GM12878 (cell line): ENCODE data around the gene STPG3. TPM values are rescaled to one million over a fixed set of nuclear protein-coding genes. Genes with fewer than 3 reads are reported as not detected.
"Not testable (repeated sequence)": the region's sequence is repeated elsewhere in the genome, so short reads cannot be mapped to it uniquely, and the experiment has no call there.

ENCODE experiments used
- ATAC-seq: fragments of 200-7000 bp; cut with Tn5 transposase; 3 replicates; pipeline ENCODE4 v1.9.1; 2020; ENCODE audit warnings: mild to moderate bottlenecking, moderate library complexity
- BruUV-seq: library from RNA; stranded (reverse); fragments of 400-500 nt; replicated peaks from 2 replicates; lab custom pipeline; 2021; lab: Mats Ljungman, UMichigan
- CTCF ChIA-PET: fragments of 300-600 bp; sonication (Branson Sonifier 250); formaldehyde crosslinking; extraction: SDS; loops from one replicate; lab custom pipeline; 2021; ENCODE audit warnings: inconsistent platforms; lab: Yijun Ruan, JAX
- POLR2A ChIA-PET: fragments of 350-600 bp; formaldehyde crosslinking; extraction: SDS; loops from one replicate; lab custom pipeline; 2021; ENCODE audit warnings: inconsistent platforms; lab: Charles Lee
- RAD21 ChIA-PET: fragments of 300-600 bp; sonication (Branson Sonifier 250); formaldehyde crosslinking; loops from one replicate; lab custom pipeline; 2023; ENCODE audit warnings: antibody characterized with exemption; ENCODE audit not compliant: unreplicated experiment; lab: Charles Lee
- SMC1A ChIA-PET: fragments of 300-600 bp; sonication (Branson Sonifier 250); formaldehyde crosslinking; loops from one replicate; lab custom pipeline; 2023; ENCODE audit not compliant: unreplicated experiment, uncharacterized antibody; lab: Charles Lee
- DNase-seq: peaks from one replicate; pipeline ENCODE4 v3.0.0-alpha.2; 2011; ENCODE audit warnings: low read depth, low spot score
- FAIRE-seq: peaks from 3 replicates; lab custom pipeline; 2011; peaks lifted over from hg19 to GRCh38; lab: Jason Lieb, UNC
- H2AFZ ChIP-seq: 2 replicates; pipeline ENCODE4 v1.6.0; 2011; ENCODE audit warnings: low read depth, low read length, control low read depth; ENCODE audit not compliant: control insufficient read depth
- H3K27ac ChIP-seq: 2 replicates; pipeline ENCODE4 v1.5.1; 2011; ENCODE audit warnings: control low read depth; ENCODE audit not compliant: control insufficient read depth, insufficient read depth
- H3K27me3 ChIP-seq, 2 experiments: replicated peaks in 1 of 2; 2 replicates each; pipeline versions ENCODE4 v1.6.0 to v1.6.1; 2011; ENCODE audit warnings: low read length in 1 of 2; ENCODE audit not compliant: control insufficient read depth in 2 of 2, insufficient read depth in 2 of 2
- H3K36me3 ChIP-seq, 2 experiments: 2 replicates each; pipeline ENCODE4 v1.5.1; 2011; ENCODE audit warnings: low read length in 1 of 2; ENCODE audit not compliant: control insufficient read depth in 2 of 2, insufficient read depth in 2 of 2
- H3K4me1 ChIP-seq: 2 replicates; pipeline ENCODE4 v1.6.1; 2011; ENCODE audit warnings: mild to moderate bottlenecking, low read length, moderate library complexity, mixed read lengths; ENCODE audit not compliant: control insufficient read depth, insufficient read depth
- H3K4me2 ChIP-seq: 2 replicates; pipeline ENCODE4 v1.6.0; 2011; ENCODE audit warnings: control low read depth; ENCODE audit not compliant: control insufficient read depth, insufficient read depth
- H3K4me3 ChIP-seq: fragments of 200-600 bp; sonication (generic); 2 replicates; pipeline ENCODE4 v1.5.1; 2016
- H3K79me2 ChIP-seq: 2 replicates; pipeline ENCODE4 v1.6.0; 2011; ENCODE audit warnings: low read length; ENCODE audit not compliant: control insufficient read depth, insufficient read depth
- H3K9ac ChIP-seq: 2 replicates; pipeline ENCODE4 v1.8.0; 2011; ENCODE audit warnings: low read length, control low read depth, mixed read lengths; ENCODE audit not compliant: control insufficient read depth, insufficient read depth
- H3K9me3 ChIP-seq: replicated peaks from 3 replicates; pipeline ENCODE4 v1.5.1; 2011; ENCODE audit warnings: mild to moderate bottlenecking, low read length; ENCODE audit not compliant: control insufficient read depth, insufficient read depth
- H4K20me1 ChIP-seq: 2 replicates; pipeline ENCODE4 v1.6.0; 2011; ENCODE audit not compliant: control insufficient read depth, insufficient read depth
- CTCF ChIP-seq, 3 experiments: IDR thresholded peaks in 2 of 3; conservative IDR thresholded peaks in 1 of 3; 2 replicates each; pipeline ENCODE4 v1.5.1; 2011; ENCODE audit warnings: low read depth in 3 of 3, low read length in 3 of 3, mild to moderate bottlenecking in 3 of 3, control low read depth in 2 of 3, moderate library complexity in 2 of 3, inconsistent platforms in 1 of 3, mixed read lengths in 1 of 3; ENCODE audit not compliant: control insufficient read depth in 2 of 3, insufficient read depth in 1 of 3; ENCODE audit errors: extremely low read depth in 1 of 3
- IKZF1 ChIP-seq: fragments of 450-650 bp; conservative IDR thresholded peaks from 2 replicates; pipeline ENCODE4 v1.6.1; 2017; ENCODE audit warnings: antibody characterized with exemption, mild to moderate bottlenecking
- ZBTB33 ChIP-seq: fragments of 450-650 bp; IDR thresholded peaks from 2 replicates; pipeline ENCODE4 v1.6.1; 2017; ENCODE audit warnings: mild to moderate bottlenecking
- WGBS: methylation state at CpG from one replicate; pipeline ENCODE4 v1.1.6; 2016; ENCODE audit warnings: low lambda C conversion rate; ENCODE audit not compliant: insufficient replicate concordance, insufficient coverage; ENCODE audit errors: missing lambda C conversion rate; 5-methylcytosine and 5-hydroxymethylcytosine counted together
- in situ Hi-C: fragments of 300-500 bp; cut with MboI; formaldehyde crosslinking; loops from 9 replicates; pipeline ENCODE4 v1.14.3; 2018; ENCODE audit warnings: mixed read lengths
- intact Hi-C: fragments of 100-400 bp; cut with micrococcal nuclease; formaldehyde crosslinking; loops from one replicate; pipeline ENCODE4 v1.14.2; 2022; ENCODE audit not compliant: unreplicated experiment
- polyA plus RNA-seq, 11 experiments: library from polyadenylated mRNA; depleted of rRNA in 4 of 11; unstranded in 6 of 11; stranded (reverse) in 5 of 11; fragments of >200 nt; fragmentation: Nextera tagmentation in 4 of 11; fragmentation: Illumina TruSeq in 1 of 11; extraction: Ambion mirVana in 4 of 11; extraction: Trizol in 1 of 11; gene quantifications; 1 replicate in 1 of 11; 2 replicates in 10 of 11; pipeline versions ENCODE4 v1.2.1 to v1.2.3, GENCODE V29; 2011 to 2016; ENCODE audit warnings: inconsistent platforms in 2 of 11, missing spikeins in 2 of 11, low read depth in 1 of 11
- total RNA-seq, 4 experiments: library from RNA; depleted of rRNA in 3 of 4; stranded (reverse); fragments of >200 nt in 3 of 4; fragmentation: Illumina TruSeq in 1 of 4; extraction: Trizol in 1 of 4; gene quantifications; 2 replicates each; pipeline versions ENCODE4 v1.2.1 to v1.2.3, GENCODE V29; 2013 to 2021

STPG3 gene
- total and polyA plus RNA-seq, 10 of the 15 experiments (the other 5 are each of a cell fraction or from before 2014, with no cell fraction given): not detected

- DNase-seq, BruUV-seq, H3K27ac ChIP-seq, H3K4me1 ChIP-seq, H3K4me3 ChIP-seq, in situ Hi-C loops, H3K9me3 ChIP-seq, intact Hi-C loops, ATAC-seq, H2AFZ ChIP-seq, H4K20me1 ChIP-seq, H3K9ac ChIP-seq, H3K4me2 ChIP-seq, H3K79me2 ChIP-seq, H3K27me3 ChIP-seq, FAIRE-seq: not testable (repeated sequence)
- ChIA-PET CTCF (interaction anchor here (0.6 to 2.2 kb wide), 6 partner anchors 11 to 67 kb away, joined by 3 to 24 read pairs (median 4); partner anchors contain the start of genes TOR4A and TUBB4B), SMC1A (interaction anchor here (1.2 to 1.4 kb wide), 2 partner anchors 26 to 73 kb away, joined by 3 to 5 read pairs; no protein-coding TSS in a partner anchor), RAD21 (interaction anchor here (0.8 to 1.7 kb wide), 4 partner anchors 15 to 146 kb away, joined by 4 to 6 read pairs (median 4); partner anchors contain the start of gene TOR4A), POLR2A (interaction anchor here (0.6 to 1.1 kb wide), 2 partner anchors 14 to 22 kb away, joined by 3 to 4 read pairs; partner anchors contain the start of gene TUBB4B)
- H3K36me3 ChIP-seq: peaks cover 8 to 11% of the 10 kb centered on the region in 2 experiments
- 73% methylated on average over 15 of the region's 15 CpGs for WGBS
- TF ChIP-seq ZBTB33: peak; percentile 93
- TF ChIP-seq CTCF (IDR thresholded peaks at IDR 0.05 in 2 of 3, conservative IDR thresholded peaks at IDR 0.05 in 1 of 3; ENCODE audit: control insufficient read depth in 2 of 3, extremely low read depth in 1 of 3, insufficient read depth in 1 of 3, low read depth in 3 of 3, low read length in 3 of 3): peak in 2 of 3 experiments; percentile 16 to 46; a peak in 3 of 6 replicates
- 0 out of 2 replicates have a peak, but pooled peaks have one; percentile 16 for TF ChIP-seq IKZF1
Observed at GRCh38 chr9:137262173-137262908, 11.3 kb downstream of the STPG3 start.
